Urinary bladder (tissue), 4 donors: ENCODE data around the gene SMARCC1. TPM values are rescaled to one million over a fixed set of nuclear protein-coding genes. Genes with fewer than 3 reads are reported as not detected.

ENCODE experiments used
- DNase-seq: peaks from one replicate; pipeline ENCODE4 v3.0.0-alpha.2; 2015; ENCODE audit errors: extremely low spot score
- H3K27ac ChIP-seq: one replicate; pipeline ENCODE4 v1.5.1; 2013; ENCODE audit warnings: low read depth, mild to moderate bottlenecking, moderate library complexity
- H3K36me3 ChIP-seq: one replicate; pipeline ENCODE4 v1.6.1; 2013; ENCODE audit warnings: mild to moderate bottlenecking, moderate library complexity; ENCODE audit not compliant: insufficient read depth
- H3K4me1 ChIP-seq: one replicate; pipeline ENCODE4 v1.6.1; 2013; ENCODE audit warnings: mild to moderate bottlenecking, moderate library complexity; ENCODE audit not compliant: insufficient read depth
- H3K4me3 ChIP-seq: one replicate; pipeline ENCODE4 v1.5.1; 2013; ENCODE audit warnings: low read depth, low read length
- WGBS: extraction: QIAGEN DNeasy Blood & Tissue Kit; methylation state at CpG from one replicate; pipeline ENCODE4 v1.1.7; 2013; 5-methylcytosine and 5-hydroxymethylcytosine counted together
- polyA plus RNA-seq: library from polyadenylated mRNA; stranded (reverse); fragments of 200-250 nt; gene quantifications from one replicate; pipeline ENCODE4 v1.2.3, GENCODE V29; 2013
- small RNA-seq: library from RNA; depleted of rRNA; stranded (forward); fragments of <200 nt; gene quantifications from one replicate; pipeline ENCODE3, GENCODE V24; 2014
- total RNA-seq: library from RNA; depleted of rRNA; stranded (reverse); fragments of >200 nt; gene quantifications from one replicate; pipeline ENCODE4 v1.2.3, GENCODE V29; 2014
- donor health status: healthy with polysubstance abuse.
- donor health status: healthy.

The SMARCC1 gene
- total and polyA plus RNA-seq, 2 donors, result 33.3 to 58.4 TPM

DNA sequence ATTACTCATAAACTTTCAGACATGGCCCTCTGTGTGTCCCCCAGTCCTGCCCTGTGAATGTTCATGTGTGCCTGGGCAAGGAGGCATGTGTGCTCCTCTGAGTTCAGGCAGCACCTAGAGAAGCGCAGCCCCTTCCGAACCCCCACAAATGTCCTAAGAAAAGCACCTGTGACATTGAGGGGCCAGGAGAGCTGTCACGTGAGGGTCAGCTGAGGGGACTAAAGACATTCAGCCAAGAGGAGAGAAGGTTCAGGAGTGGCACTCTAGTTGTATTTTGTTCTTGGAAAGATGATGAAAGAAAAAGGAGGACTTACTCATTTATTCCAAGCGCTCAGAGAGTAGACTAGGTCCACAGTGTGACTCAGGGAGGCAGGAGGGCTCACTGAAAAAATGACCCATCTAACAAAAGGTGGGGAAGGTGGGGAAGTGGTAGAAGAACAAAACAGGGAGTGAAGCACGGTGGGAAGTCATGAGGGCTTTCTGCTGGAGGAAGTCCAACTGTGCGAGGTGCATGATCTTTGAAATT, 240.0 kb downstream of the SMARCC1 start:
- 76% methylated on average over 6 of the region's 6 CpGs for WGBS
- H3K4me3 ChIP-seq, result no peak overlapping the region
- no peak for DNase-seq
- H3K27ac ChIP-seq, result no peak overlapping the region
- no peaks in the 10 kb centered on the region for H3K4me1 ChIP-seq
- H3K36me3 ChIP-seq, result no peaks in the 10 kb centered on the region

DNA sequence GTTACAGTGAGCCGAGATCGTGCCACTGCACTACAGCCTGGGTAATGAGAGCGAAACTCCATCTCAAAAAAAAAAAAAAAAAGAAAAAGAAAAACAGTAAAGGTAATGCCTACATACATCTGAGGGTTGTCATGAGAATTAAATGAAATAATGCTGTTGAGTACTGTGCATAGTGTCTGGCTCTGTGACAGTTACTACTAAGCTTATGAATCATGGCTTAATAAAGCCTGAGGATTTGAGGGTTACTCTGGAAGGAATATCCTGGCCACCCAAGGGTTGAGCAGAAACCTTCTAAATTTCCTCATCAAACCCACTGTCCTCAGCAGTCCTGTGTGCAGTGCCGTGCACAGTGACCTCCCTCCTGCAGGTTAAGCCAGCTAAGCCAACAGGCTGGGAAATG, 241.4 kb downstream of the SMARCC1 start:
- DNase-seq, result no peak
- H3K36me3 ChIP-seq, result no peaks in the 10 kb centered on the region
- H3K4me3 ChIP-seq, result no peak overlapping the region
- no peaks in the 10 kb centered on the region for H3K4me1 ChIP-seq
- no peak overlapping the region for H3K27ac ChIP-seq
- 90% methylated on average over 4 of the region's 4 CpGs for WGBS

- WGBS, result 74% methylated on average over 6 of the region's 6 CpGs
- no peak overlapping the region for H3K27ac ChIP-seq
- no peaks in the 10 kb centered on the region for H3K36me3 ChIP-seq
- DNase-seq, result no peak
- H3K4me3 ChIP-seq, result no peak overlapping the region
- H3K4me1 ChIP-seq, result no peaks in the 10 kb centered on the region
These were observed 244.7 kb downstream of the SMARCC1 start for GRCh38 chr3:47536967-47537366.

- no peaks in the 10 kb centered on the region for H3K4me1 ChIP-seq
- DNase-seq, result no peak
- WGBS, result 88% methylated on average over 19 of the region's 19 CpGs
- no peak overlapping the region for H3K27ac ChIP-seq
- H3K4me3 ChIP-seq, result no peak overlapping the region
- no peaks in the 10 kb centered on the region for H3K36me3 ChIP-seq
These were observed 245.3 kb downstream of the SMARCC1 start for GRCh38 chr3:47536221-47536891.

Small RNA genes within 50 kb of the gene (small RNA-seq; reads per million reads assigned to genes)
- gene RF02271, result not detected
- not detected for gene RN7SL870P

Other genes with a start within 250 kb of the SMARCC1 start
- 2.9 TPM for gene CSPG5, start 203.0 kb downstream of the SMARCC1 start, total RNA-seq
- gene CSPG5, start 203.0 kb downstream of the SMARCC1 start, polyA plus RNA-seq, result 0.35 TPM
- 41.8 TPM for gene DHX30, start 21.2 kb upstream of the SMARCC1 start, total RNA-seq
- gene DHX30, start 21.2 kb upstream of the SMARCC1 start, polyA plus RNA-seq, result 52.0 TPM
- 120 TPM for gene MAP4, start 234.5 kb upstream of the SMARCC1 start, total RNA-seq
- 186 TPM for gene MAP4, start 234.5 kb upstream of the SMARCC1 start, polyA plus RNA-seq